Endothelial cell of umbilical vein (primary cell): ENCODE data around the gene SLF1.

Experiments
- CTCF ChIP-seq, 2 donors: IDR thresholded peaks; 1 replicate in 1 of 2; 2 replicates in 1 of 2; pipeline ENCODE4 v1.5.1; 2011; ENCODE audit warnings: low read length in 2 of 2, mild to moderate bottlenecking in 2 of 2, moderate library complexity in 2 of 2, control low read depth in 1 of 2, inconsistent platforms in 1 of 2, low read depth in 1 of 2; ENCODE audit not compliant: insufficient read depth in 1 of 2; ENCODE audit errors: extremely low read depth in 1 of 2
- POLR2AphosphoS5 ChIP-seq: IDR thresholded peaks from 2 replicates; pipeline ENCODE4 v1.6.1; 2012; ENCODE audit warnings: low read depth, mild to moderate bottlenecking, control low read depth, low read length, moderate library complexity; ENCODE audit not compliant: insufficient read depth

DNA sequence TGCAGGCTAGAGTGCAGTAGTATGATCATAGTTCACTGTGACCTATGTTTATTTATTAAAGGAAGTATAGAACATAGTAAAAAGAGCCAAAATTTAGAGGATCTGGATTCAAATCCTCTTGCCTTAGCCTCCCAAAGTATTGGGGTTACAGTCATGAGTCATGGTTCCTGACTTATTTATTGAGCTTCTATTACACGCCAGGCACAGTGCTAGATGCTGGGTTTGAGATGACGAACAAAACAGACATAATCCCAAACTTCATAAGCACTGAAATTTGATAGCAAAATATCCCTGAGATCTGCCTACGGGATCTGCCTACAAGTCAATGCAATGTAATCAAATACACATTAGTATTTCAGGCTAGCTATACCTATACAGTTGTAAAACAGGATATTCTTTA is 2.6 kb upstream of the SLF1 start:
- TF ChIP-seq POLR2AphosphoS5 (no peak), CTCF (IDR thresholded peaks at IDR 0.05; ENCODE audit: extremely low read depth in 1 of 2, insufficient read depth in 1 of 2, low read depth in 1 of 2, low read length in 2 of 2) (no peak)
